HepG2 (cell line): ENCODE results near the gene CENPVL3. TPM values are rescaled to one million over a fixed set of nuclear protein-coding genes. Genes with fewer than 3 reads are reported as not detected.

Experiments
- AFF4 ChIP-seq: sonication (generic); formaldehyde crosslinking; IDR thresholded peaks from 2 replicates; pipeline ENCODE4 v1.4.0; 2020; ENCODE audit warnings: missing genetic modification reagents
- ATRX ChIP-seq: sonication (generic); formaldehyde crosslinking; IDR thresholded peaks from 2 replicates; pipeline ENCODE4 v1.4.0; 2020; ENCODE audit warnings: missing genetic modification reagents, borderline replicate concordance
- CHCHD3 ChIP-seq: sonication (generic); formaldehyde crosslinking; IDR thresholded peaks from 2 replicates; pipeline ENCODE4 v1.8.0; 2022; ENCODE audit warnings: mild to moderate bottlenecking, missing genetic modification reagents, moderate library complexity
- MNT ChIP-seq: fragments of 450-650 bp; IDR thresholded peaks from 2 replicates; pipeline ENCODE4 v1.6.1; 2016
- SAFB2 ChIP-seq: sonication (generic); formaldehyde crosslinking; IDR thresholded peaks from 2 replicates; pipeline ENCODE4 v1.5.1; 2020; ENCODE audit warnings: missing genetic modification reagents, low read depth, mild to moderate bottlenecking, borderline replicate concordance
- SAP130 ChIP-seq: IDR thresholded peaks from 2 replicates; pipeline ENCODE4 v1.6.1; 2016; ENCODE audit warnings: low read depth
- TCF7 ChIP-seq: sonication (generic); IDR thresholded peaks from 2 replicates; pipeline ENCODE4 v1.6.1; 2016; ENCODE audit warnings: antibody characterized with exemption, low read depth
- ZNF326 ChIP-seq: sonication (generic); formaldehyde crosslinking; IDR thresholded peaks from 2 replicates; pipeline ENCODE4 v1.4.0; 2020; ENCODE audit warnings: missing genetic modification reagents, borderline replicate concordance
- ZNF646 ChIP-seq: sonication (generic); formaldehyde crosslinking; IDR thresholded peaks from 2 replicates; pipeline ENCODE4 v1.9.0; 2021; ENCODE audit warnings: mild to moderate bottlenecking, missing genetic modification reagents
- polyA plus RNA-seq, 8 experiments: library from polyadenylated mRNA; depleted of rRNA in 3 of 8; stranded (reverse) in 7 of 8; unstranded in 1 of 8; fragments of >200 nt; fragmentation: Illumina TruSeq in 4 of 8; extraction: Trizol in 4 of 8; gene quantifications; 2 replicates each; pipeline versions ENCODE4 v1.2.1 to v1.2.3, GENCODE V29; 2011 to 2016; ENCODE audit warnings: low read depth in 4 of 8, missing spikeins in 1 of 8, mixed read lengths in 1 of 8; ENCODE audit not compliant: insufficient read depth in 1 of 8
- total RNA-seq, 5 experiments: library from RNA; depleted of rRNA; stranded (reverse); fragments of >200 nt; fragmentation: Illumina TruSeq; extraction: Trizol; gene quantifications; 2 replicates each; pipeline ENCODE4 v1.2.3, GENCODE V29; 2016; ENCODE audit warnings: low read depth in 1 of 5

The CENPVL3 gene
- total and polyA plus RNA-seq, 2 of the 13 experiments (the other 11 are each of a cell fraction or from before 2014, with no cell fraction given): not detected

- TF ChIP-seq ZNF646 (CRISPR knock-in tag): no peak
- TF ChIP-seq SAFB2 (CRISPR knock-in tag): no peak
- no peak for TF ChIP-seq MNT
- TF ChIP-seq CHCHD3 (CRISPR knock-in tag): no peak
- no peak for TF ChIP-seq SAP130
- no peak for TF ChIP-seq AFF4 (CRISPR knock-in tag)
- no peak for TF ChIP-seq ATRX (CRISPR knock-in tag)
- no peak for TF ChIP-seq TCF7
- TF ChIP-seq ZNF326: no peak
These were observed 19.8 kb downstream of the CENPVL3 start (continued) for GRCh38 chrX:51598899-51599298.
